Neural cell (in vitro differentiated cells): ENCODE data around the gene SNHG17.

Experiments used
- EP300 ChIP-seq: fragments of 450-650 bp; conservative IDR thresholded peaks from 2 replicates; pipeline ENCODE4 v1.6.1; 2014; ENCODE audit warnings: antibody characterized with exemption, mild to moderate bottlenecking, moderate library complexity; ENCODE audit not compliant: poor library complexity, severe bottlenecking
- POLR2AphosphoS5 ChIP-seq: IDR thresholded peaks from 2 replicates; pipeline ENCODE4 v1.6.1; 2012
- RAD21 ChIP-seq: fragments of 450-650 bp; conservative IDR thresholded peaks from 2 replicates; pipeline ENCODE4 v1.6.1; 2014; ENCODE audit warnings: antibody characterized with exemption, mild to moderate bottlenecking, moderate library complexity

- no peak for TF ChIP-seq RAD21
- TF ChIP-seq EP300, result no peak
- no peak for TF ChIP-seq POLR2AphosphoS5
Observed at GRCh38 chr20:38479596-38479995, 44.5 kb upstream of the SNHG17 start.
